ENCODE data around the gene GPA33. TPM values are rescaled to one million over a fixed set of nuclear protein-coding genes. Genes with fewer than 3 reads are reported as not detected.

GPA33 gene
- total RNA-seq, 2 experiments from 2014 or later: not detected

GRCh38 chr1:167022384-167022783 is 67.8 kb downstream of the GPA33 start:
- H3K4me2 ChIP-seq (ENCODE audit: low read length): no peak overlapping the region
- BruUV-seq (replicated peaks): no TSS peak
- H3K4me1 ChIP-seq (ENCODE audit: insufficient read depth, low read length, poor library complexity, severe bottlenecking): no peaks in the 10 kb centered on the region
- no peaks in the 10 kb centered on the region for H3K9me3 ChIP-seq (ENCODE audit: low read length)
- H3K27ac ChIP-seq (ENCODE audit: low read depth, low read length, poor library complexity, severe bottlenecking): no peak overlapping the region
- intact Hi-C loops (cut with micrococcal nuclease; ENCODE audit: unreplicated experiment): no loop called here
- no peaks in the 10 kb centered on the region for H3K36me3 ChIP-seq (ENCODE audit: insufficient read depth, low read length)
- POLR2A ChIA-PET: interaction anchor here (0.7 kb wide), 1 partner anchor 62 kb away, joined by 3 read pairs; no protein-coding TSS in a partner anchor
- no peak overlapping the region for H3K4me3 ChIP-seq (ENCODE audit: low read depth, low read length, poor library complexity, severe bottlenecking)
- no peaks in the 10 kb centered on the region for H4K20me1 ChIP-seq (ENCODE audit: insufficient read depth, low read length)
- H3K9me2 ChIP-seq (ENCODE audit: insufficient read depth, low read length): 0 out of 2 replicates have a peak, but pooled peaks cover 6% of the 10 kb centered on the region
- no peak for TF ChIP-seq CTCF (conservative IDR thresholded peaks at IDR 0.05; ENCODE audit: low read length)
- CTCF ChIA-PET (ENCODE audit: unreplicated experiment): no interaction called here
- no peak overlapping the region for H2AFZ ChIP-seq (ENCODE audit: low read length)
- DNase-seq (ENCODE audit: low spot score): no peak
- no peaks in the 10 kb centered on the region for H3K79me2 ChIP-seq (ENCODE audit: insufficient read depth, low read depth, low read length)

- Histone ChIP-seq H3K4me3 (ENCODE audit: low read depth, low read length, poor library complexity, severe bottlenecking) (no peak overlapping the region), H3K36me3 (ENCODE audit: insufficient read depth, low read length) (no peaks in the 10 kb centered on the region), H3K9me2 (ENCODE audit: insufficient read depth, low read length) (no peaks in the 10 kb centered on the region), H2AFZ (ENCODE audit: low read length) (no peak overlapping the region), H3K4me1 (ENCODE audit: insufficient read depth, low read length, poor library complexity, severe bottlenecking) (no peaks in the 10 kb centered on the region), H3K4me2 (ENCODE audit: low read length) (no peak overlapping the region), H3K9me3 (ENCODE audit: low read length) (no peaks in the 10 kb centered on the region), H3K27ac (ENCODE audit: low read depth, low read length, poor library complexity, severe bottlenecking) (no peak overlapping the region), H3K79me2 (ENCODE audit: insufficient read depth, low read depth, low read length) (no peaks in the 10 kb centered on the region), H4K20me1 (ENCODE audit: insufficient read depth, low read length) (no peaks in the 10 kb centered on the region)
- DNase-seq (ENCODE audit: low spot score): no peak
- BruUV-seq (replicated peaks): no TSS peak
- ChIA-PET CTCF (ENCODE audit: unreplicated experiment) (no interaction called here), POLR2A (no interaction called here)
- TF ChIP-seq CTCF (conservative IDR thresholded peaks at IDR 0.05; ENCODE audit: low read length) (no peak), EZH2phosphoT487 (IDR thresholded peaks at IDR 0.05; ENCODE audit: borderline replicate concordance, low read depth, low read length) (no peak)
- intact Hi-C loops (cut with micrococcal nuclease; ENCODE audit: unreplicated experiment): no loop called here
These were observed 74.0 kb downstream of the GPA33 start for GRCh38 chr1:167016100-167016750.

- no TSS peak for BruUV-seq (replicated peaks)
- ChIA-PET POLR2A (no interaction called here), CTCF (ENCODE audit: unreplicated experiment) (interaction anchor here (0.5 to 0.6 kb wide), 2 partner anchors 46 to 1731 kb away, joined by 4 to 6 read pairs; no protein-coding TSS in a partner anchor)
- Histone ChIP-seq H3K4me1 (ENCODE audit: insufficient read depth, low read length, poor library complexity, severe bottlenecking) (no peaks in the 10 kb centered on the region), H3K27ac (ENCODE audit: low read depth, low read length, poor library complexity, severe bottlenecking) (no peak overlapping the region), H3K4me2 (ENCODE audit: low read length) (no peak overlapping the region), H4K20me1 (ENCODE audit: insufficient read depth, low read length) (no peaks in the 10 kb centered on the region), H2AFZ (ENCODE audit: low read length) (no peak overlapping the region), H3K9me3 (ENCODE audit: low read length) (no peaks in the 10 kb centered on the region), H3K36me3 (ENCODE audit: insufficient read depth, low read length) (no peaks in the 10 kb centered on the region), H3K4me3 (ENCODE audit: low read depth, low read length, poor library complexity, severe bottlenecking) (no peak overlapping the region), H3K9me2 (ENCODE audit: insufficient read depth, low read length) (no peaks in the 10 kb centered on the region), H3K79me2 (ENCODE audit: insufficient read depth, low read depth, low read length) (no peaks in the 10 kb centered on the region)
- intact Hi-C loops (cut with micrococcal nuclease; ENCODE audit: unreplicated experiment): no loop called here
- no peak for TF ChIP-seq EZH2phosphoT487 (IDR thresholded peaks at IDR 0.05; ENCODE audit: borderline replicate concordance, low read depth, low read length)
- TF ChIP-seq CTCF (conservative IDR thresholded peaks at IDR 0.05; ENCODE audit: low read length): no peak
- no peak for DNase-seq (ENCODE audit: low spot score)
These were observed 76.9 kb downstream of the GPA33 start for GRCh38 chr1:167013108-167013929.
